AG10803 (cell line): ENCODE data around the gene ARHGEF39.
A peak's percentile ranks its signal among the peaks of the same experiment; 100 is the strongest.

Experiments used
- DNase-seq: peaks from one replicate; pipeline ENCODE4 v3.0.0; 2010; ENCODE audit warnings: low read depth
- H3K4me3 ChIP-seq: 2 replicates; pipeline ENCODE4 v1.5.1; 2011; ENCODE audit warnings: mild to moderate bottlenecking, low read length, control low read depth
- TF ChIP-seq, protein P1 (sequence below): conservative IDR thresholded peaks from 2 replicates; pipeline ENCODE4 v1.5.1; 2011; ENCODE audit warnings: mild to moderate bottlenecking, low read length, control low read depth, inconsistent platforms

The ARHGEF39 gene

DNA sequence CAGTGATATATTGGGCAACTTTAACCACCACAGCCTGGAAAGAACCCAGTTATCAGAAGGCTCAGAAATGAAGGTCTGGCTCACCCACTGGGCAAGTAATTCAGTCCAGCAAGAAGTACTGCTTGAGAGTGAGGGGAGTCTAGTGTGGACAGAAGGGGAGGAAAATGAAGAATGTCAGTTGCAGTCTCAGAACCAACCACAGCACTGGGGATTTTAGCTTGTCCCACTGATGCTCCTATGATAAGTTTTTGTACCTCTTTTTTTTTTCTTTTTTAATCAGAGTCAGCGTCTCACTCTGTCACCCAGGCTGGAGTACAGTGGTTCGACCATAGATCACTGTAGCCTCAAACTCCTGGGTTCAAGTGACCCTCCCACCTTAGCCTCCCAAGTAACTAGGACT lies 37.4 kb downstream of the ARHGEF39 start:
- DNase-seq = no peak
- TF ChIP-seq, protein P1, sequence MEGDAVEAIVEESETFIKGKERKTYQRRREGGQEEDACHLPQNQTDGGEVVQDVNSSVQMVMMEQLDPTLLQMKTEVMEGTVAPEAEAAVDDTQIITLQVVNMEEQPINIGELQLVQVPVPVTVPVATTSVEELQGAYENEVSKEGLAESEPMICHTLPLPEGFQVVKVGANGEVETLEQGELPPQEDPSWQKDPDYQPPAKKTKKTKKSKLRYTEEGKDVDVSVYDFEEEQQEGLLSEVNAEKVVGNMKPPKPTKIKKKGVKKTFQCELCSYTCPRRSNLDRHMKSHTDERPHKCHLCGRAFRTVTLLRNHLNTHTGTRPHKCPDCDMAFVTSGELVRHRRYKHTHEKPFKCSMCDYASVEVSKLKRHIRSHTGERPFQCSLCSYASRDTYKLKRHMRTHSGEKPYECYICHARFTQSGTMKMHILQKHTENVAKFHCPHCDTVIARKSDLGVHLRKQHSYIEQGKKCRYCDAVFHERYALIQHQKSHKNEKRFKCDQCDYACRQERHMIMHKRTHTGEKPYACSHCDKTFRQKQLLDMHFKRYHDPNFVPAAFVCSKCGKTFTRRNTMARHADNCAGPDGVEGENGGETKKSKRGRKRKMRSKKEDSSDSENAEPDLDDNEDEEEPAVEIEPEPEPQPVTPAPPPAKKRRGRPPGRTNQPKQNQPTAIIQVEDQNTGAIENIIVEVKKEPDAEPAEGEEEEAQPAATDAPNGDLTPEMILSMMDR = no peak
- no peak overlapping the region for H3K4me3 ChIP-seq

DNA sequence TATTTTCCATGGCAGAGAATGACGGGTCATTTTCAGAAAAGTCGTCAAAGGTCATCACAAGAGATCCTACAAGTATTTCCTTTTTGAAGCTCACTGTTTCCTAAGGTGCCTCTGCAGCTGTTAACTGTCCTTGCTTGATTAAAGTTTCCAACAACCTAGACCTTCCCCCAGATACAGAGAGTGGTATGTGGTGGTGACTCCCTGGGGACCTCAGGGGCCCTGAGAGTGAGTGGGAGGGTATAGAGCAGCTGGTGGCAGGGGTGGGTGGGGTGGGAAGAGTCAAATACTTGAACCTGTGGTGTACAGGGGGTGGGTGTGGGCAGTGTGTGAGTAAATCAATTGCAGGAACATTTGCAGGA lies 45.2 kb downstream of the ARHGEF39 start:
- H3K4me3 ChIP-seq = no peak overlapping the region
- TF ChIP-seq, protein P1 = no peak
- DNase-seq = no peak

DNA sequence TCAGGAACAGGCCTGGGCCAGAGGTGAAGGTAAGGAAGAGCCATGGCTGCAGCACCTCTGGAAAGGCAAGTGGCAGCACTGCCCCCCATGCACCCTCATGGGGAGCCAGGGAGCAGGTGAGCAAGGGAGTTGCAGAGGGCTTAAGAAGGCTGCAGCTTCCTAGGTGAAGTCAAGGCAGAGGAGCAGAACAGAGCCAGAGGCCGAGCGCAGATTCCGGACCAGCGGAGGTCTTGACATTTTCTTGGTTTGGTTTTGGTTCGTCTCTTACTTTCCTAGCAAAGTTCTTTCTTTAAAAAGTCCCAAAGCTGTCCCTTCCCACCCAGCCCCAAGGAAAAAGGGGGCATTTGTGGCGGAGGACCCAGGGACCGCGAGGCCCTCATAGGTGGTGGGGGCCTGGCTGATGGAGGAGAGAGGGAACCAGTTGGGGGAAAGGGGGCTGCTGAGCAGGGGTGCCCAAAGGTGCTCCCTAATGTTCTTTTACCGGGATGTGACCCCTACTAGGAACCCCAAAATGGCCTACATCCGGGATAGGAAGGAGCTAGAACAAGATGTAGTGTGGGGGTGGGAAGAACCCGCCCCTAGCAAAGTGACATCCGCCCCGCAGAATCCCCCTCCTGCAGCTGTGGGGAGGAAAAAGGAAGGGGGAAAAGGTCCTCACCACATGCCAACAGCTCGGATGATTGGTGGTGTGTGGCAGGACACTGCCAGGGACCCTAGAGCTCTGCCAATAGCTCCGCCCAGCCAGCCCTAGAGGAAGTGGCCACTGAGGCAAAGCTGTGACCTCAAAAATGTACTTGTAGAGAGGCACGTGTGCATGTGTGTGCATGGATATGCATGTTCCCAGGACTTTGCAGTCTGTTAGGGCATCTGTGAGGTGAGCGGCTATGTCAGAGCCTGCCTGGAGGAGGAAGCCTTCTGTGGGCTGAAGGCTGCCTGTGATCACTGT lies 45.9 kb downstream of the ARHGEF39 start:
- DNase-seq = no peak
- no peak overlapping the region for H3K4me3 ChIP-seq
- TF ChIP-seq, protein P1 = no peak

DNA sequence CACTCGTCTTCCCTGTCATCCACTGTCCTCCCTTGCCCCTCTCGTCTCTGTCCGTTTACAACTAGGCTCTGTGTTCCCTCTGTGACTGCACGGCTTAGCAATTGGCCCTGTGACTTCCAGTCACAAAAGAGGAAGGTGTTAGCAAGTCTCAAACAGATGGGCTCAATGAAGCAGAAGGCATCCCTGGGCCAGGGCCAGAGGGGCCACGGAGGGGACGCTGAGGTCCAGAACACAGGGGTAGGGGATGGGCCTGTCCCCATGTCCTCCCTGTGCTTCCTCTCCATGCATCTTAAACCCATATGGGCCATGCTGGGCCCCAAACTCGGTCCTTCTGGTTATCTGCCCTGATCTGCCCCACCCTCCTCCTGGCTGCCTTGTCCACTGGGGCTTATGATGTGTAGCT lies 46.7 kb downstream of the ARHGEF39 start, which contains the start of gene CD72:
CD72 (minus strand) TSS at position 89 of the 403 bp plus-strand sequence. CDS start 110 bp downstream, outside the sequence.
- no peak for DNase-seq
- peak within 1 kb of the TSS; percentile 48 for H3K4me3 ChIP-seq
- TF ChIP-seq, protein P1 = no peak

DNA sequence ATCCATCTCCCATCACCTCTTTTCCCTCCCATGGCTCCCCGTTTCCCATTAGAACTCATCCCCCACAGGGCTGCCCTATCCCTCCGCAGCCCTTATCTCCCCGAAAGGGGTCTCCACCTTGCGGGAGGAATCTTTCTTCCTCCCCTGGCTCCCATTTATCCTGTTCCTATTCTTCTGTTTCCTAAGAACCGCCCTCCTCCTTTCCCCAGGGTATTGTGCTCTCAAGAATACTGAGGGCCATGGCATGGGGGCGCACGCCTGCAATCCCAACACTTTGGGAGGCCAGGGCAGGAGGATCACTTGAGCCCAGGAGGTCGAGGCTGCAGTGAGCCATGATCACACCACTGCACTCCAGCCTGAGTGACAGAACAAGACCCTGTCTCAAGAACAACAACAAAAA lies 47.4 kb downstream of the ARHGEF39 start:
- DNase-seq = no peak
- TF ChIP-seq, protein P1 = no peak
- H3K4me3 ChIP-seq = no peak overlapping the region

DNA sequence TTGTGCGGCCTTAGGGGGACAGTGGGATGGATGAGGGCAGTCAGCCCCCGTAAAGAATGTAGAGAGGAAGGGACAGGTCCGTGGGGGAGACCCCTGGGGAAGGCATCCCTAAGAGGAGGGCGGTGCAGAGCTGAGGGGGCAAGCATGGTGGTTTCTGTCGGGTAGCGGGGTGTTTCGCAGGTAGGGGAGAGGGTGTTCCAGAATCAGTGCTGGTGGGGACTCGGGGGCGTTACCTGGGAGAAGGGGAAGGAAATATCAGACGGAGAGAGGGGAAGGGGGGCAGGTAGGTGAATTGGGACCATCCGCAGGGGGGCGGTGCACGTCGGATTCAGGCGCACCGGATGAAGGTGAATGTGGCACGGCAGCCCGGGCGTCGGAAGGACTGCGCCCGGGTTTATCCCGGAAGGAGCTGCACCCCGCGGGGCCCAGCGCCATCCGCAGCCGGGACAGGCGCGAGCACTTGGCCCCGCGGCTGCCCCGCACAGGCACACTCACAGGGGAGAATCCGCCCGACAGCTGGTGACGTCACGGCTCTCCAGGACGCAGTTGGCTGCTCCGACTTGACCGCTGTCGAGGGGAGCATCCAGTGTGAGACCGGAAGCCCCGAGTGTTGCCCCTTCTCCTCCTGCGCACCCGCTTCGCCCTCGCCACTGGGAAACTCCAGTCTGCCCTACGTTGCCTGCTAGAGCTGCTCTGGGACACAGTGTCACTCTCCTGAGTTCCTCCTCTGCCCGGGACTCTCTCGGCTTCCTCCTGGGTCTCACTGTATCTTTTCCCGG lies 48.1 kb downstream of the ARHGEF39 start:
- TF ChIP-seq, protein P1 = no peak
- peak overlapping the region; percentile 48 for H3K4me3 ChIP-seq
- peak; percentile 50 for DNase-seq
